Stimulated activated CD8-positive, alpha-beta memory T cell treated with anti-CD3 and anti-CD28 coated beads, Interleukin-12 subunit alpha, Interleukin-12 subunit beta, amount 100 ng/mL, for 1 hour (primary cell): Measurements from ENCODE around the gene KNSTRN.

ENCODE experiments used
- DNase-seq: peaks from one replicate; pipeline ENCODE4 v3.0.0-alpha.2; 2020; ENCODE audit warnings: low read depth

Gene KNSTRN

GRCh38 chr15:40397688-40398412 lies 15.3 kb downstream of the KNSTRN start:
- DNase-seq, result no peak

- no peak for DNase-seq
Observed at GRCh38 chr15:40398413-40398873, 15.9 kb downstream of the KNSTRN start.

- DNase-seq, result no peak
Observed at GRCh38 chr15:40399370-40399769, 16.8 kb downstream of the KNSTRN start.

- peak; percentile 80 for DNase-seq
Observed at GRCh38 chr15:40405501-40406381, 23.2 kb downstream of the KNSTRN start, which contains the start of gene IVD. IVD (plus strand) TSS chr15:40405795; CDS start chr15:40405828, 33 bp downstream.

GRCh38 chr15:40407330-40407990 lies 24.9 kb downstream of the KNSTRN start:
- no peak for DNase-seq

GRCh38 chr15:40409366-40409765 lies 26.8 kb downstream of the KNSTRN start:
- no peak for DNase-seq

- DNase-seq, result no peak
Observed at GRCh38 chr15:40410476-40410875, 28.0 kb downstream of the KNSTRN start.

- DNase-seq, result no peak
Observed at GRCh38 chr15:40412095-40412759, 29.7 kb downstream of the KNSTRN start.

- no peak for DNase-seq
Observed at GRCh38 chr15:40413036-40413435, 30.5 kb downstream of the KNSTRN start.

GRCh38 chr15:40414816-40415215 lies 32.3 kb downstream of the KNSTRN start:
- no peak for DNase-seq

GRCh38 chr15:40415226-40415625 lies 32.7 kb downstream of the KNSTRN start:
- no peak for DNase-seq

GRCh38 chr15:40416056-40416455 lies 33.5 kb downstream of the KNSTRN start:
- DNase-seq, result no peak

GRCh38 chr15:40418126-40418525 lies 35.6 kb downstream of the KNSTRN start:
- DNase-seq, result no peak

GRCh38 chr15:40420071-40420713 lies 37.7 kb downstream of the KNSTRN start:
- DNase-seq, result no peak

- DNase-seq, result no peak
Observed at GRCh38 chr15:40420793-40421192, 38.3 kb downstream of the KNSTRN start.

GRCh38 chr15:40421246-40422157 lies 39.0 kb downstream of the KNSTRN start:
- DNase-seq, result peak; percentile 66

- DNase-seq, result no peak
Observed at GRCh38 chr15:40424483-40425115, 42.1 kb downstream of the KNSTRN start.

- no peak for DNase-seq
Observed at GRCh38 chr15:40425681-40426080, 43.2 kb downstream of the KNSTRN start.

- DNase-seq, result no peak
Observed at GRCh38 chr15:40427188-40427587, 44.7 kb downstream of the KNSTRN start.

- DNase-seq, result no peak
Observed at GRCh38 chr15:40428185-40428584, 45.7 kb downstream of the KNSTRN start.
